ENCODE measurements around the gene RAP2A. TPM values are rescaled to one million over a fixed set of nuclear protein-coding genes. Genes with fewer than 3 reads are reported as not detected.

Gene RAP2A
- total RNA-seq, 1 experiment from 2014 or later: 43.6 TPM

DNA sequence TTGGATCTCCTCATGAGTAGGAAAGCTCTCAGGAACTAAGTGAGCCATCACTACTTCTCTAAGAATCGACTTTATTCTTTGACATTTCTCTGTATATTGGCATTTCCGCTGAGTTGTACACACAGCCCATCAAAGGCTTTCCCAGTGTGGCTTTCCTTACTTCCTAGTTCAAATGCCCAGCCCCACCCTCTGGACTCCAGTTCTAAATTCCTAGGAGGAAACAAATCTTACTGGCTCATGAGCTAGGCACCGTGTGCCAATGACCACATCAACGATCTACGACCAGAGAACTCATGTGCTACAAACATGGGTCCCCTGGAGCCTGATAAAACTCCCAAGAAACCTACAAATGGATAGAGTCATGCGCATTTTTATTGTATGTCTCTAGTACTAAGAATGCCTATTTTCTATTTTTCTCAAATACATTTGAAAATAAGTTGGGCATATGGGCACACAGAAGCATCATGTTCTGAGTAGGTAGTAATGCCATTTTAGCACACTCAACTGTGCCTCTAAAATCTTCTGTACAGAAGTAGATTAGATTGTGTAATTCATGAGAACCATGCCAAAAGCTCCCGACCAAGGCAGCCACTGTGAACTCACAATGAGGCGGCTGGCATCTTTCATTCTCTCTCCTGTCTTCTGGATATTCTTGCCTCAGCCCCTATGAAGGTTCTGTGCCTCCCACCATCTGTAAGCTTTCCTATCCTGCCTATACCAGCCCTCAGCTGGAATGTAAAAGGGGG is 10.5 kb upstream of the RAP2A start:
- ChIA-PET CTCF (no interaction called here), POLR2A (ENCODE audit: low non-redundant PET) (interaction anchor here (0.7 kb wide), 1 partner anchor 786 kb away, joined by 3 read pairs; no protein-coding TSS in a partner anchor)
- no peaks in the 10 kb centered on the region for H3K36me3 ChIP-seq (ENCODE audit: insufficient read depth, low read length, poor library complexity, severe bottlenecking)
- TF ChIP-seq, protein P1, sequence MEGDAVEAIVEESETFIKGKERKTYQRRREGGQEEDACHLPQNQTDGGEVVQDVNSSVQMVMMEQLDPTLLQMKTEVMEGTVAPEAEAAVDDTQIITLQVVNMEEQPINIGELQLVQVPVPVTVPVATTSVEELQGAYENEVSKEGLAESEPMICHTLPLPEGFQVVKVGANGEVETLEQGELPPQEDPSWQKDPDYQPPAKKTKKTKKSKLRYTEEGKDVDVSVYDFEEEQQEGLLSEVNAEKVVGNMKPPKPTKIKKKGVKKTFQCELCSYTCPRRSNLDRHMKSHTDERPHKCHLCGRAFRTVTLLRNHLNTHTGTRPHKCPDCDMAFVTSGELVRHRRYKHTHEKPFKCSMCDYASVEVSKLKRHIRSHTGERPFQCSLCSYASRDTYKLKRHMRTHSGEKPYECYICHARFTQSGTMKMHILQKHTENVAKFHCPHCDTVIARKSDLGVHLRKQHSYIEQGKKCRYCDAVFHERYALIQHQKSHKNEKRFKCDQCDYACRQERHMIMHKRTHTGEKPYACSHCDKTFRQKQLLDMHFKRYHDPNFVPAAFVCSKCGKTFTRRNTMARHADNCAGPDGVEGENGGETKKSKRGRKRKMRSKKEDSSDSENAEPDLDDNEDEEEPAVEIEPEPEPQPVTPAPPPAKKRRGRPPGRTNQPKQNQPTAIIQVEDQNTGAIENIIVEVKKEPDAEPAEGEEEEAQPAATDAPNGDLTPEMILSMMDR (conservative IDR thresholded peaks at IDR 0.05; ENCODE audit: low read depth, low read length): no peak
- no peak for TF ChIP-seq EZH2 (IDR thresholded peaks at IDR 0.05; ENCODE audit: borderline replicate concordance, low read depth, low read length, poor library complexity, severe bottlenecking)
- intact Hi-C loops (cut with micrococcal nuclease; ENCODE audit: unreplicated experiment): no loop called here
- H3K9me3 ChIP-seq (ENCODE audit: low read depth, low read length, poor library complexity, severe bottlenecking): no peaks in the 10 kb centered on the region
- no peaks in the 10 kb centered on the region for H3K27me3 ChIP-seq (replicated peaks; ENCODE audit: insufficient read depth, low read depth, low read length, poor library complexity)
- no peak for DNase-seq (ENCODE audit: low spot score)
- BruUV-seq (replicated peaks): no TSS peak
- H3K4me1 ChIP-seq (ENCODE audit: insufficient read depth, low read length, poor library complexity, severe bottlenecking): peaks cover 1% of the 10 kb centered on the region
- H3K27ac ChIP-seq (ENCODE audit: low read depth, low read length, poor library complexity, severe bottlenecking): no peak overlapping the region
- H3K4me3 ChIP-seq (ENCODE audit: low read depth, low read length, poor library complexity, severe bottlenecking): no peak overlapping the region

DNA sequence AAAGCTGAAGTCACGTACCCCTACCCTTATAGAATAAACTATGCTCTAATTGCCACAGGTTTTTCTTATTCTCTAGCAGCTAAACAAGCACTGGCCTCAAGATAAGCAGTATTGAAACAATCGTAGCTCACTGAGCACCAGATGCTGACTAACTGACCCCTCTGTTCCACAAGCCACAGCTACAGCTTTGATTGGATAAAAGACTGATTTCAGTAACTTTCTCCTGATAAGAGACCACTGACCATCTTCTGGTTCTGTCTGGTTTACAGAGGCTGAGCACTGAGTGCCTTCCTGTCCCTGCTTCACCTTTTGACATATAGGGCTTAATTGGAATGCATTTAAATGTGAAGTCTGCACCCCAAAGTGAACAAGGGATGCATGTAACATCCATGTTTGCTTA is 8.4 kb upstream of the RAP2A start:
- POLR2A ChIA-PET (ENCODE audit: low non-redundant PET): no interaction called here
- no peak for DNase-seq (ENCODE audit: low spot score)

DNA sequence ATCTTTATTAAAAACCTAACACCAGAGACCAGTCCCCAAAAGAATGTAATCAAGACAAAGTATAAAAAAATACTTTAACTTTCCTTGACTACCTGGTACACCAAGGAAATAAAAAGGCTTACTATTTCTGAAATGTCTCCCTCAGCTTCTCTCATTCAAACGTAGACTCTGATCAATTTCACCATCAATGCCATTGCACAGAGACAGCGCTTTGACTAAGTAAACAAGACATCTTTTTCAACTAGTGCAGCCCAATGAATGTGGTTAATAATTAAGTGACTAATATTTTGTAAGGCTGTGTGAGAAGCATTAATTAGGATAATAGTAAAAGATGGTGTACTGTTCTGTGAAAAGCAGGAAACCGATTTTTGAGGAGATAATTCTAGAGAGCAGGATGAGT is 7.3 kb upstream of the RAP2A start:
- intact Hi-C loops (cut with micrococcal nuclease; ENCODE audit: unreplicated experiment): no loop called here
- Histone ChIP-seq H3K4me1 (ENCODE audit: insufficient read depth, low read length, poor library complexity, severe bottlenecking) (peaks cover 5% of the 10 kb centered on the region), H3K4me3 (ENCODE audit: low read depth, low read length, poor library complexity, severe bottlenecking) (no peak overlapping the region), H3K27ac (ENCODE audit: low read depth, low read length, poor library complexity, severe bottlenecking) (no peak overlapping the region), H3K9me3 (ENCODE audit: low read depth, low read length, poor library complexity, severe bottlenecking) (no peaks in the 10 kb centered on the region), H3K27me3 (replicated peaks; ENCODE audit: insufficient read depth, low read depth, low read length, poor library complexity) (no peaks in the 10 kb centered on the region), H3K36me3 (ENCODE audit: insufficient read depth, low read length, poor library complexity, severe bottlenecking) (no peaks in the 10 kb centered on the region)
- ChIA-PET POLR2A (ENCODE audit: low non-redundant PET) (no interaction called here), CTCF (no interaction called here)
- BruUV-seq (replicated peaks): no TSS peak
- DNase-seq (ENCODE audit: low spot score): no peak
- no peak for TF ChIP-seq EZH2 (IDR thresholded peaks at IDR 0.05; ENCODE audit: borderline replicate concordance, low read depth, low read length, poor library complexity, severe bottlenecking)
- TF ChIP-seq, protein P1 (conservative IDR thresholded peaks at IDR 0.05; ENCODE audit: low read depth, low read length): no peak

More for the DNA sequence above, 8.4 kb upstream of the RAP2A start:
- Histone ChIP-seq H3K4me3 (ENCODE audit: low read depth, low read length, poor library complexity, severe bottlenecking) (no peak overlapping the region), H3K9me3 (ENCODE audit: low read depth, low read length, poor library complexity, severe bottlenecking) (no peaks in the 10 kb centered on the region), H3K36me3 (ENCODE audit: insufficient read depth, low read length, poor library complexity, severe bottlenecking) (no peaks in the 10 kb centered on the region), H3K27ac (ENCODE audit: low read depth, low read length, poor library complexity, severe bottlenecking) (no peak overlapping the region), H3K4me1 (ENCODE audit: insufficient read depth, low read length, poor library complexity, severe bottlenecking) (peaks cover 5% of the 10 kb centered on the region), H3K27me3 (replicated peaks; ENCODE audit: insufficient read depth, low read depth, low read length, poor library complexity) (no peaks in the 10 kb centered on the region)
- CTCF ChIA-PET: interaction anchor here (0.6 kb wide), 1 partner anchor 374 kb away, joined by 8 read pairs; no protein-coding TSS in a partner anchor
- TF ChIP-seq, protein P1 (conservative IDR thresholded peaks at IDR 0.05; ENCODE audit: low read depth, low read length): no peak
- TF ChIP-seq EZH2 (IDR thresholded peaks at IDR 0.05; ENCODE audit: borderline replicate concordance, low read depth, low read length, poor library complexity, severe bottlenecking): no peak
- BruUV-seq (replicated peaks): no TSS peak
- intact Hi-C loops (cut with micrococcal nuclease; ENCODE audit: unreplicated experiment): no loop called here
